Spleen (tissue), 11 donors: ENCODE data around the gene RYK. TPM values are rescaled to one million over a fixed set of nuclear protein-coding genes. Genes with fewer than 3 reads are reported as not detected.
A peak's percentile ranks its signal among the peaks of the same experiment; 100 is the strongest.

Experiments used
- DNase-seq: peaks from one replicate; pipeline ENCODE4 v3.0.0-alpha.2; 2020
- H3K27ac ChIP-seq, 8 donors: fragments of 200-600 bp; sonication (generic) in 7 of 8; 1 replicate in 4 of 8; 2 replicates in 4 of 8; pipeline versions ENCODE4 v1.5.0 to v1.8.0; 2016 to 2021; ENCODE audit warnings: inconsistent platforms in 4 of 8, mild to moderate bottlenecking in 4 of 8, moderate library complexity in 1 of 8
- H3K27me3 ChIP-seq, 7 donors: fragments of 200-600 bp; sonication (generic) in 6 of 7; replicated peaks in 1 of 7; 1 replicate in 4 of 7; 2 replicates in 3 of 7; pipeline versions ENCODE4 v1.5.0 to v1.8.0; 2016 to 2021; ENCODE audit warnings: inconsistent platforms in 3 of 7, mild to moderate bottlenecking in 1 of 7
- H3K36me3 ChIP-seq, 6 donors: fragments of 200-600 bp; sonication (generic) in 5 of 6; 1 replicate in 4 of 6; 2 replicates in 2 of 6; pipeline versions ENCODE4 v1.5.0 to v1.8.0; 2016 to 2021; ENCODE audit warnings: inconsistent platforms in 2 of 6
- H3K4me1 ChIP-seq, 6 donors: fragments of 200-600 bp; sonication (generic) in 5 of 6; 1 replicate in 3 of 6; 2 replicates in 3 of 6; pipeline versions ENCODE4 v1.5.0 to v1.8.0; 2016 to 2021; ENCODE audit warnings: inconsistent platforms in 3 of 6
- H3K4me3 ChIP-seq, 8 donors: fragments of 200-600 bp; sonication (generic) in 7 of 8; 1 replicate in 4 of 8; 2 replicates in 4 of 8; pipeline versions ENCODE4 v1.5.0 to v1.8.0; 2016 to 2021; ENCODE audit warnings: inconsistent platforms in 4 of 8, mild to moderate bottlenecking in 4 of 8, moderate library complexity in 2 of 8
- H3K9me3 ChIP-seq, 8 donors: fragments of 200-600 bp; sonication (generic) in 7 of 8; 1 replicate in 4 of 8; 2 replicates in 4 of 8; pipeline versions ENCODE4 v1.5.0 to v1.8.0; 2016 to 2021; ENCODE audit warnings: inconsistent platforms in 4 of 8
- CTCF ChIP-seq, 11 experiments: fragments of 200-600 bp in 7 of 11; fragments of 450-650 bp in 4 of 11; sonication (generic) in 4 of 11; IDR thresholded peaks in 8 of 11; conservative IDR thresholded peaks in 3 of 11; 1 replicate in 7 of 11; 2 replicates in 4 of 11; pipeline versions ENCODE4 v1.4.0 to v1.8.0; 2016 to 2021; ENCODE audit warnings: antibody characterized with exemption in 11 of 11, inconsistent platforms in 4 of 11, mild to moderate bottlenecking in 1 of 11
- POLR2A ChIP-seq, 3 donors: fragments of 450-650 bp; IDR thresholded peaks; one replicate each; pipeline ENCODE4 v1.5.1; 2017; ENCODE audit warnings: antibody characterized with exemption in 3 of 3, mild to moderate bottlenecking in 1 of 3
- POLR2AphosphoS5 ChIP-seq, 3 donors: sonication (generic); formaldehyde crosslinking; IDR thresholded peaks; one replicate each; pipeline ENCODE4 v1.5.1; 2017; ENCODE audit warnings: antibody characterized with exemption in 3 of 3
- WGBS, 5 donors: extraction: QIAGEN DNeasy Blood & Tissue Kit in 3 of 5; methylation state at CpG; one replicate each; pipeline versions ENCODE4 v1.1.5 to v1.1.7; 2013 to 2018; 5-methylcytosine and 5-hydroxymethylcytosine counted together
- intact Hi-C: fragments of 100-400 bp; cut with DNase I; formaldehyde crosslinking; loops from one replicate; pipeline ENCODE4 v1.15.0; 2023; ENCODE audit warnings: low total_unique reads
- polyA plus RNA-seq, 3 donors: library from polyadenylated mRNA; stranded (reverse); fragments of 200-250 nt; gene quantifications; one replicate each; pipeline ENCODE4 v1.2.1, GENCODE V29; 2013
- total RNA-seq, 7 donors: library from RNA; depleted of rRNA in 3 of 7; stranded (reverse); fragments of >200 nt in 3 of 7; fragmentation: NEBNext Ultra II Directional in 4 of 7; extraction: Animal tissue kit (Norgen Biotek cat#: 25700) in 4 of 7; gene quantifications; one replicate each; pipeline versions ENCODE4 v1.1.0 to v1.2.1, GENCODE V29; 2016 to 2021
- donor health status: healthy with polysubstance abuse.
- donor health status: DM: no; HTN: no; CAD: no; lungs with moderate emphysema.
- donor health status: DM: no; HTN: no; CAD: no.
- donor health status: Bipolar disorder and iron deficiency.
- donor health status: healthy.
- donor health status: DM: no; HTN: no; CAD: no.
- donor health status: DM: yes; HTN: yes; CAD: no.

Gene RYK
- total and polyA plus RNA-seq, 10 donors = 18.9 to 108 (median 50.9) TPM

GRCh38 chr3:134150476-134150875 is 100.2 kb downstream of the RYK start:
- Histone ChIP-seq H3K4me1 (peaks cover 0 to 8% (median 0%) of the 10 kb centered on the region in 6 donors), H3K9me3 (no peaks in the 10 kb centered on the region), H3K4me3 (no peak overlapping the region), H3K27ac (peak overlapping the region in 2 of 8 donors; percentile 1 to 16), H3K27me3 (no peaks in the 10 kb centered on the region), H3K36me3 (peaks cover 0 to 54% (median 16%) of the 10 kb centered on the region in 6 donors)
- DNase-seq = no peak
- no peak for TF ChIP-seq POLR2AphosphoS5 (IDR thresholded peaks at IDR 0.05)
- TF ChIP-seq POLR2A (IDR thresholded peaks at IDR 0.05) = no peak
- TF ChIP-seq CTCF (IDR thresholded peaks at IDR 0.05 in 8 of 11, conservative IDR thresholded peaks at IDR 0.05 in 3 of 11) = no peak
- intact Hi-C loops = no loop called here
- 48 to 81% (median 68%) methylated on average over 2 of the region's 2 CpGs for WGBS, 5 donors

- 83 to 88% (median 87%) methylated on average over 2 of the region's 2 CpGs for WGBS, 5 donors
- no peak overlapping the region for H3K4me3 ChIP-seq
Measured at GRCh38 chr3:134149286-134149685, 101.4 kb downstream of the RYK start.

GRCh38 chr3:134148534-134148933 is 102.1 kb downstream of the RYK start:
- peaks cover 0 to 34% (median 2%) of the 10 kb centered on the region in 6 donors for H3K36me3 ChIP-seq
- TF ChIP-seq POLR2A (IDR thresholded peaks at IDR 0.05) = no peak
- no peak for TF ChIP-seq POLR2AphosphoS5 (IDR thresholded peaks at IDR 0.05)
- TF ChIP-seq CTCF (IDR thresholded peaks at IDR 0.05 in 8 of 11, conservative IDR thresholded peaks at IDR 0.05 in 3 of 11) = no peak
- no peak overlapping the region for H3K27ac ChIP-seq
- H3K9me3 ChIP-seq = no peaks in the 10 kb centered on the region
- DNase-seq = no peak
- no peak overlapping the region for H3K4me3 ChIP-seq
- H3K4me1 ChIP-seq = peaks cover 0 to 17% (median 8%) of the 10 kb centered on the region in 6 donors
- 91 to 97% (median 95%) methylated on average over 3 of the region's 3 CpGs for WGBS, 5 donors
- H3K27me3 ChIP-seq = no peaks in the 10 kb centered on the region
- intact Hi-C loops = no loop called here

More at GRCh38 chr3:134149286-134149685, 101.4 kb downstream of the RYK start:
- Histone ChIP-seq H3K27ac (no peak overlapping the region), H3K4me1 (peaks cover 0 to 13% (median 5%) of the 10 kb centered on the region in 6 donors), H3K9me3 (no peaks in the 10 kb centered on the region), H3K27me3 (no peaks in the 10 kb centered on the region), H3K36me3 (peaks cover 0 to 42% (median 9%) of the 10 kb centered on the region in 6 donors)
- TF ChIP-seq POLR2A (IDR thresholded peaks at IDR 0.05) (no peak), POLR2AphosphoS5 (IDR thresholded peaks at IDR 0.05) (no peak), CTCF (IDR thresholded peaks at IDR 0.05 in 8 of 11, conservative IDR thresholded peaks at IDR 0.05 in 3 of 11) (no peak)
- intact Hi-C loops = no loop called here
- no peak for DNase-seq

- WGBS, 5 donors = 86 to 97% (median 91%) methylated on average over 3 of the region's 3 CpGs
- Histone ChIP-seq H3K4me3 (no peak overlapping the region), H3K27ac (no peak overlapping the region), H3K36me3 (peaks cover 0 to 28% (median 0%) of the 10 kb centered on the region in 6 donors), H3K9me3 (no peaks in the 10 kb centered on the region), H3K27me3 (no peaks in the 10 kb centered on the region), H3K4me1 (peaks cover 0 to 17% (median 9%) of the 10 kb centered on the region in 6 donors)
- TF ChIP-seq CTCF (IDR thresholded peaks at IDR 0.05 in 8 of 11, conservative IDR thresholded peaks at IDR 0.05 in 3 of 11) = no peak
- no peak for TF ChIP-seq POLR2AphosphoS5 (IDR thresholded peaks at IDR 0.05)
- no peak for TF ChIP-seq POLR2A (IDR thresholded peaks at IDR 0.05)
- intact Hi-C loops = no loop called here
- DNase-seq = no peak
Measured at GRCh38 chr3:134147411-134147810, 103.2 kb downstream of the RYK start.
